Activated CD4-positive, alpha-beta T cell treated with anti-CD3 and anti-CD28 coated beads, Interleukin-10, Interleukin-2, amounts not matched to agents 100 ng/mL and 50 ng/mL, durations not matched to agents 16 hours and 8 hours (primary cell): ENCODE data around the gene TIGAR.

Experiments used
- DNase-seq: peaks from one replicate; pipeline ENCODE4 v3.0.0-alpha.2; 2020

The TIGAR gene

GRCh38 chr12:4320853-4321701 is at the start of gene TIGAR:
Gene TIGAR, plus strand, starts transcription at chr12:4321213. Its CDS starts 59 bp downstream, at chr12:4321272.
- peak; percentile 97 for DNase-seq

GRCh38 chr12:4271717-4272423 is 49.1 kb upstream of the TIGAR start:
- peak; percentile 95 for DNase-seq

GRCh38 chr12:4272424-4273272 is 48.4 kb upstream of the TIGAR start:
- peak; percentile 89 for DNase-seq

- no peak for DNase-seq
Observed at GRCh38 chr12:4273273-4273651, 47.8 kb upstream of the TIGAR start.

GRCh38 chr12:4273652-4274395 is 47.2 kb upstream of the TIGAR start, which contains the start of gene CCND2:
Gene CCND2, plus strand, starts transcription at chr12:4273762. Its CDS starts 279 bp downstream, at chr12:4274041.
- peak; percentile 95 for DNase-seq

GRCh38 chr12:4274396-4275015 is 46.5 kb upstream of the TIGAR start:
- no peak for DNase-seq

GRCh38 chr12:4275016-4275869 is 45.8 kb upstream of the TIGAR start:
- DNase-seq, result no peak

GRCh38 chr12:4275870-4276301 is 45.1 kb upstream of the TIGAR start:
- no peak for DNase-seq

GRCh38 chr12:4276524-4277204 is 44.3 kb upstream of the TIGAR start:
- peak; percentile 95 for DNase-seq

- DNase-seq, result no peak
Observed at GRCh38 chr12:4277205-4277543, 43.8 kb upstream of the TIGAR start.

GRCh38 chr12:4277857-4278256 is 43.2 kb upstream of the TIGAR start:
- no peak for DNase-seq

- DNase-seq, result no peak
Observed at GRCh38 chr12:4278329-4279197, 42.5 kb upstream of the TIGAR start.

GRCh38 chr12:4279198-4279690 is 41.8 kb upstream of the TIGAR start:
- no peak for DNase-seq

- no peak for DNase-seq
Observed at GRCh38 chr12:4280351-4281163, 40.5 kb upstream of the TIGAR start.

GRCh38 chr12:4281173-4281654 is 39.8 kb upstream of the TIGAR start:
- DNase-seq, result no peak

- no peak for DNase-seq
Observed at GRCh38 chr12:4282103-4282891, 38.7 kb upstream of the TIGAR start.

- no peak for DNase-seq
Observed at GRCh38 chr12:4282892-4283511, 38.0 kb upstream of the TIGAR start.
